NCI-H2227 (cell line): ENCODE measurements around the gene MPDU1.
A peak's percentile ranks its signal among the peaks of the same experiment; 100 is the strongest.
"Not testable (repeated sequence)": the region's sequence is repeated elsewhere in the genome, so short reads cannot be mapped to it uniquely, and the experiment has no call there.

Experiments used
- DNase-seq: peaks from one replicate; lab custom pipeline; 2025; ENCODE audit not compliant: unreplicated experiment; lab: John Stamatoyannopoulos, UW

MPDU1 gene

DNA sequence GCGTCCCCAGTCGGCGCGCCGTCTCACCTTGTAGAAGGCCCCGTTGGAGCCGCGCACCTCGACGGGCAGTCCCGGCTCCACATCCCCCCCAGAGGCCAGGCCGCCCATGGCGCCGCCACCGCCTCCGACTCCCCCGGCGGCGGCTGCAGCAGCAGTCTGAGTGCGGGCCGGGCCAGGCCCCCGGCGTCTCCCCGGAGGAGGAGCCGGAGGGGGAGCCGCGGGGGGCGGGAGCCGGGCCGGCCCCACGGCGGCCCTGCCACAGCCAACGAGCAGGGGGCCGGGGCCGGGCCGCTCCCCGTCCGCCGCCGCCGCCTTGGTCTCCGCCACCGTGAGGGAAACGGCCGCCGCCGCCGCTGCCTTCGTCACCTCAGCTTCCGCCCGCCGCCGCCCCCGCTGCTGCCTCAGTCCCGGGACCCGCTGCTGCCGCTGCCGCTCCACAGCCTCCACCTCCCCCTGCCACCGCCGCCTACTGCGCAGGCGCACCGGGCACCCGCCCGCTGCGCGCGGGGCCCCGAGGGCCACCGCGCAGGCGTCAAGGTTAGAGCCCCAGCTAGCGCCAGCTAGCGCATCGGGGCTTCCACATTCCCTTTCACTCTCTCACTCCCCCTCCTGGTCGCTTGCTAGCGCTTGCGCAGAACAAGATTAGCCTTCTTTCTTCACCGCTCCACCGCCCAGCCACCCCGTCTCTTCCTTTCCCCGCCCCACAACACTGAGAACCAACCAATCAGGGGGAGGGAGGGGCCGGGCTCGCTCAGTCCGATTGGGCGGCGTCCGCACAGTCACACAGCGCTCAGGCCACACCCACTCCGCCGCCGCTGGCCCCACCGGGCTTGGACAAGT, 31.0 kb downstream of the MPDU1 start, which contains the start of gene FXR2:
Gene FXR2, minus strand, starts transcription at position 473 of the 840 bp plus-strand sequence. Its CDS starts 365 bp downstream, at position 108.
- peak; percentile 98 for DNase-seq

DNA sequence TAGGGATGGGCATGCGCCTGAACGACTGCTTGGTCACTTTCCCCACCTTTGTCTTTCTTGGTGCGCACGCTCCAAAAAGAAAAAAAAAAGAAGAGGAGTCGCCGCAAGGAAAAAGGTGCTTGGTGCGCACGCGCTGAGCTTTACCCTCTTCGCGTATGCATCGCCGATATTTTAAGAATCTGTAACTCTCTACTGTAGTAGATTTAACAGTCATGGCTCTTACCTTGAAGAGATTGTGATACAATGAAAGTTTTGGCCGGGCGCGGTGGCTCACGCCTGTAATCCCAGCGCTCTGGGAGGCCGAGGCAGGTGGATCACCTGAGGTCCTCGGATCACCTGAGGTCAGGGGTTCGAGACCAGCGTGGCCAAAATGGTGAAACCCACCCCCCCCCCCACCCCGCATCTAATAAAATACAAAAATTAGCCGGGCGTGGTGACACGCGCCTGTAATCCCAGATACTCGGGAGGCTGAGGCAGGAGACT, 31.7 kb downstream of the MPDU1 start:
- DNase-seq, result no peak

DNA sequence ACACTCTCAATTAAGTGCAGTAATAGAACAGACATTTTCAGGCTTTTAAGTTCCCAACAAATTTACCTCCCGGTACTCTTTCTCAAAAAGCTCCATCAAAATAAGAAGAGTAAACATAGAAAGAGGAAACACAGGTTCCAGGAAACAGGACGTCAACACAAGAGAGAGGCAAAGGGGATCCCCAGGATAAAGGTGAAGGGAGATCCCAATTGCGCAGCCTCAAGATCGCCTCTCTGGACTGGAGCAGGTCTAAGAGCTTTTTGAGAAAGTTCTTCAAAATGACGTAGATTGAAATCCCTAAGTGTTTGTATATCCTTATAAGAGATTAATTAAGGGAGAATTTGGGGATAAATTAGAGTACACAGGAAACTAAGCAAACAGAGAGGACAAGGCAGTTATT, 35.0 kb downstream of the MPDU1 start:
- no peak for DNase-seq

DNA sequence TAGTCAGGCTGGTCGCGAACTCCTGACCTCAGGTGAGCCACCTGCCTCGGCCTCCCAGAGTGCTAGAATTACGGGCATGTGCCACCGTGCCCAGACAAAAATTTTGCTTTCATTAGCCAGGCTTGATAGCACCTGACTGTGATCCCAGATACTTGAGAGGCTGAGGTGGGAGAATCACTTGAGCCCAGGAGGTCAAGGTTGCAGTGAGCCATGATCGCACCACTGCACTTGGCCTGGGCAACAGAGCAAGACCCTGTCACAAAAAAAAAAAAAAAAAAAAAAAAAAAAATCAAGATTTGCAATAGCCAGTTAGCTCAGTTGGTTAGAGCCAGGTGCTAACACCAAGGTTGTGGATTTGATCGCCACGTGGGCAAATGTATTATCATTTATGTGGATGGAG, 37.2 kb downstream of the MPDU1 start:
- DNase-seq, result no peak

DNA sequence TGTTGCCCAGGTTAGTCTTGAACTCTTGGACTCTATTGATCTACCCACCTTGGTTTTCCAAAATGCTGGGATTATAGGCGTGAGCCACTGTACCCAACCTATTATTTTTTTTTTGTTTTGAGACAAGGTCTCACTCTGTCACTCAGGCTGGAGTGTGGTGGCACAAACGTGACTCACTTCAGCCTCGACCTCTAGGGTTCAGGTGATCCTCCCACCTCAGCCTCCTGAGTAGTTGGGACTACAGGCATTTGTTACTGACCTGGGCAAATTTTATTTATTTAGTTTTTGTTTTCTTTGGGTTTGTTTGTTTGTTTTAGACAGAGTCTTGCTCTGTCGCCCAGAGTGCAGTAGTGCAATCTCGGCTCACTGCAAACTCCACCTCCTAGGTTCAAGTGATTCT, 40.0 kb downstream of the MPDU1 start:
- no peak for DNase-seq

DNA sequence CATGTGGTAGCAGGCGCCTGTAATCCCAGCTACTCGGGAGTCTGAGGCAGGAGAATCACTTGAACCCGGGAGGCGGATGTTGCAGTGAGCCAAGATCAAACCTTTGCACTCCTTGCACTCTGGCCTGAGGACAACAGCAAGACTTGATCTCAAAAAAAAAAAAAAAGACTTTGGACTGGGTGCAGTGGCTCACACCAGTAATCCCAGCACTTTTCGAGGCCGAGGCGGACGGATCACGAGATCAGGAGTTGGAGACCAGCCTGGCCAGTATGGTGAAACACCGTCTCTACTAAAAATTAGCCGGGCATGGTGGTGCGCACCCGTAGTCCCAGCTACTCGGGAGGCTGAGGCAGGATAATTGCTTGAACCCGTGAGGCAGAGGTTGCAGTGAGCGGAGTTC, 42.1 kb downstream of the MPDU1 start:
- DNase-seq, result not testable (repeated sequence)

DNA sequence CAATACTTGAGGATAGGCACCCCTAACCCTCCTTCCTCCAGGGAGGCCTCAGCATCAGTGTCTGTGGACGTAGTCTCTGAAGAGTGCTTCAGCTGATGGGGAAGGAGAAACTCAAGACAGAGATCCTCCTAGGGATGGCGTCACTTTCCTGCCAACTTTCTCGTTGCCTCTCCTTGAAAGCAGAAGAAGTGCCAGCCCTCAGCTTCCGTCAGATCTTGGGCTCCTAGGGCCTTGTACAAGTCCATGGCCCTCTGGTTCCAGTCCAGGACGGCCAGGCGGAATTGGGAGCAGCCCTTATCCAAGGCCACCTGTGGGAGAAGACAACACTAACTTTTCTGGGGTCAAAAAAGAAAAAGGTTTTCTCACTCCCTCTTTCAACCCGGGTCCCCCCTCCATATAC, 42.7 kb downstream of the MPDU1 start:
- DNase-seq, result no peak

DNA sequence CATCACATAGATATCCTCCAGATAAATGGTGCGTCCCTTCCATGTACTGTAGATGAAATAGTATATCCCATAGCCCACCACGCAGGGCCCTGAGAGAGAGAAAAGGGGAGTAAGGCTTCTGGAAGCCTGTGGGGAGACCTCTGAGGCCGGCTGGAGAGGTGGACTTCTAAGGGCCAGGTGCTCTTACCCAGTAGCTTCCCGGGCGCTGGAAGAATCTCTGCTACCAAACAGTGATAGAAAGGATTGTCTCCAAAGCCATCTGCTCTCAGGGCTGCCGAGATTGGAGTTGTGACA, 43.3 kb downstream of the MPDU1 start:
- no peak for DNase-seq

DNA sequence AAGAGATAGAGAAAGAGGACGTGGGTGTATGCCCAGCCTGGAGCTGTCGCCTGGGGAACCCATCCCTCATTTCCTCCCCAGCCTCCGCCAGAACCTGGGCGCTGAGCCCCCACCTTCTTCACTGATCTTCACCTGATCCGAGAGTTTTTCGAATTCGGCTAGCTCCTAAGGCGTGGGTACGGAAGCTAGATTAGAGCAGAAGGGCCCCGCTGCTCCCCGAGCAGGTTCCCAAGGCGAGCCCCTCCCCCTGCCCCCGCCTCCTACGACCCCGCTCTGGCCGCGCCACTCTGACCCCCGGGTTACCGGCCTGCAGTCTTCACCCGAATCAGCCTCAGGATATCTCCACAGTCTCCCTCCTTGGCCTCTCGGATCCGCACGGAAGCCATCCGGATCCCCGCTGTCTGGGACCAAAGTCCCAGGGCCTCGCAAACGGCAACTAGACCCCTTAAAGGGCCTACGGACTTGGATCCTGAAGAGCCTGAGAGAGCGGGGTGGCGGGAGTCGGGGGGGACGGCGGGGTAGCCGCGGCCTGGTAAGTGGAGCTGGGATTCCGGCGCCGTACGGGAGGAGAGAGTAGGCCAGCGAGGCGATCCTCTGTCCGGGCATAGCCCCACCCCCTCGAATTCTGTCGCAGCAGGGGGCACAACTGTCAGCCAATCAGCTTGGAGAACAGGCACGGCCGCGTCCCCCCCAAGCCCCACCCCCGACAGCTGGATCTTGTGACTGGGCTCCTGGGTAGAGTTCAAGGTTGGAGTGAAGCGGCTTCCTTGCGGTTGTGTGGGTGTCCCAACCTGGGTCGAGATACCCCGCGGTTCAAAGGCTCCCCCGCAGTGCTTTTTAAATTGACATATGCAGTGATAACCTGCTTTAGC, 43.8 kb downstream of the MPDU1 start, which contains the start of gene SAT2:
Gene SAT2, minus strand, starts transcription at position 572 of the 872 bp plus-strand sequence. Its CDS starts 186 bp downstream, at position 386.
- DNase-seq, result peak; percentile 92

DNA sequence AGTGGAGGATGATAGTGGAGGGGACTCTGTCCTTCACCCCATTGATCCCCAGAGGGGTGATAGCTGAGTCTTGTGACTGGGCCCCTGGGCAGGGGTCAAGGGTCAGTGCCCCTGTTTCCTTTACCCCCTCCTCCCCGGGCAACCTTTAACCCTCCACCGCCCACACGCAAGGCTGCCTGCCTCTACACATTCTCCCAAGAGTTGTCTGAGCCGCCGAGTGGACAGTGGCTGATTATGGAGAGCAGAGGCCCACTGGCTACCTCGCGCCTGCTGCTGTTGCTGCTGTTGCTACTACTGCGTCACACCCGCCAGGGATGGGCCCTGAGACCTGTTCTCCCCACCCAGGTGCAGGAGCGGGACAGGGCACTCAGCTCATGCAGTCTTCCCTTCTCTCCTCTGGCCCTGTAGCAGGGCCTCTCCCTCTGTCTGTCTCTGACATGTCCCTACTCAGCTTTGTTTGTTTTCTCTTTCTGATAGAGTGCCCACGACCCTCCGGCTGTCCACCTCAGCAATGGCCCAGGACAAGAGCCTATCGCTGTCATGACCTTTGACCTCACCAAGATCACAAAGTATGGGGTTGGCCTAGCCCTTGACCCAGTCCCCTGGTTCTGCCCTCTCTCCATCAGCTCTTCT, 46.4 kb downstream of the MPDU1 start, which contains the start of gene SHBG:
Gene SHBG, plus strand, starts transcription at position 197 of the 633 bp plus-strand sequence. Its CDS starts 38 bp downstream, at position 235.
- DNase-seq, result no peak

DNA sequence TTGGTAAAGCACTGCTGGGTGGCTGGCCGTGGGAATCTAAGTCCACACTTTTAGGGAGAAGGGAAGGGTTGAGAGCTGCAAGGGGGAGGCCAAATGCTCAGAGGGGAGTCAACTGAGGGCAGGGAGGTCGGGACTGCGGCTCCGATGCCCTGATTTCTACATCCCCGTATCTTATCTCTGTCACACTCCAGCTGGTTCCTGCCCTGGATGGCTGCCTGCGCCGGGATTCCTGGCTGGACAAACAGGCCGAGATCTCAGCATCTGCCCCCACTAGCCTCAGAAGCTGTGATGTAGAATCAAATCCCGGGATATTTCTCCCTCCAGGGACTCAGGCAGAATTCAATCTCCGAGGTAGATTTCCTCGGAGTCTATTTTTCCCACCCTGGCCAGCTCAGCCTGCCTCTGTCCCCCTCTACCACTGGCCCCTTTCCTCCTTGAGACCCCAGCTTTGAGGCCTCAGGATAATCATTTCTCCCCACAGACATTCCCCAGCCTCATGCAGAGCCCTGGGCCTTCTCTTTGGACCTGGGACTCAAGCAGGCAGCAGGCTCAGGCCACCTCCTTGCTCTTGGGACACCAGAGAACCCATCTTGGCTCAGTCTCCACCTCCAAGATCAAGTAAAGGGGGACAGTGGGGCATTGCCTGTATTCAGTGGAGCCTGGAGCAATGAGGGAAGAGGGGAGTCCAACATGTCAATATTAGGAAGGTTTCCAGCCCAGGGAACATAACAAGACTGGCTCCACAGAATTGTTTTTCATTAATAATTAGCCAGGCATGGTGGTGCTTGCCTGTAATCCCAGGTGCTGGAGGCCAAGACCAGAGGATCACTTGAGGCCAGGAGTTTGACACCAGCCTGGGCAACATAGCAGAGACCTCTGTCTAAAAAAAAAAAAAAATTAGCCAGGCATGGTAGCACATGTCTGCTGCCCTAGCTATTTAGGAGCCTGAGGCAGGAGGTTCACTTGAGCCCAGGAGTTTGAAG, 48.0 kb downstream of the MPDU1 start:
- DNase-seq, result no peak

DNA sequence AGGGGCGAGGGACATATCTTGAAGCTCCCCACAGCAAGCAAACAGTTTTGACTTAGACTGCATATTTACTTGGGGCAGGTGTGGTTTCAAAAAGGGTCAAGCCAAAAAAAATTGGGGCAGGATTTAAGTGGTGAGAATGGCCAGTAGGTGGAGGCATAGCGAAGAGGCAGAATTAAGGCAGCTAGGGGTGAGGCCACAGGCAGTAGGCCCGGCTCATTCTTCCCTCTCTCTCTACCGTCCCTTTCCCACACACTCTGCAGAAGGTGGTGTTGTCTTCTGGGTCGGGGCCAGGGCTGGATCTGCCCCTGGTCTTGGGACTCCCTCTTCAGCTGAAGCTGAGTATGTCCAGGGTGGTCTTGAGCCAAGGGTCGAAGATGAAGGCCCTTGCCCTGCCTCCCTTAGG, 48.8 kb downstream of the MPDU1 start:
- no peak for DNase-seq

DNA sequence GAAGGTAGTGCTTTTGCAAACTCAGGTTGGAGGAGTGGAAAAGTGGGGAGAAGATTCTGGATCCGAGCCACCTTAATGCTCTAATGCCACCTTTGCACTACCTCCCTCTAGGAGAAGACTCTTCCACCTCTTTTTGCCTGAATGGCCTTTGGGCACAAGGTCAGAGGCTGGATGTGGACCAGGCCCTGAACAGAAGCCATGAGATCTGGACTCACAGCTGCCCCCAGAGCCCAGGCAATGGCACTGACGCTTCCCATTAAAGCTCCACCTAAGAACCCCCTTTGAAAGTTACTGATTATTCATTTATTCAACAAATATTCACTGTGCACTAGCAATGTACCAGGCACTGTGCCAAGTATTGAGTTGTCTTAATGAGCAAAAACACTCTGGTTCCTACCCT, 49.4 kb downstream of the MPDU1 start:
- no peak for DNase-seq

DNA sequence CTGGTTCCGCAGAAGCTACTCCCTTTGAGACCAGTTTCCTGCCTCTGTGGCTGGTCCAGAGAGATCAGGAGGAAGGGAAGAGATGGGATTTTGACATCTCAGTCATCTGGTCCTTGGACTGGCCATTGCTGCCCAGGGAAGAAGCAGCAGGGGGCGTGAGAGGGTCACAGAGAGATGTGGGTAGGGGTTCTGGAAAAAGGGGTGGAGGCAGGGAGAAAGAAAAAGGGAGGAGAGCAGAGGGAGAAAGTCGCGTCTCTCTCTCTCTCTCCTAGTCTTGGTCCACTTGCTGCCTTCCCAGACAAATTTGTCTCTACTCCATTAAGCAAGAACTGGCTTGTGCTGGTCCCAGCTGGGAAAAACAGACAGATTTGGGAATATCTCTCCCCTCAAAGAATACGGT, 50.7 kb downstream of the MPDU1 start:
- DNase-seq, result peak; percentile 39

DNA sequence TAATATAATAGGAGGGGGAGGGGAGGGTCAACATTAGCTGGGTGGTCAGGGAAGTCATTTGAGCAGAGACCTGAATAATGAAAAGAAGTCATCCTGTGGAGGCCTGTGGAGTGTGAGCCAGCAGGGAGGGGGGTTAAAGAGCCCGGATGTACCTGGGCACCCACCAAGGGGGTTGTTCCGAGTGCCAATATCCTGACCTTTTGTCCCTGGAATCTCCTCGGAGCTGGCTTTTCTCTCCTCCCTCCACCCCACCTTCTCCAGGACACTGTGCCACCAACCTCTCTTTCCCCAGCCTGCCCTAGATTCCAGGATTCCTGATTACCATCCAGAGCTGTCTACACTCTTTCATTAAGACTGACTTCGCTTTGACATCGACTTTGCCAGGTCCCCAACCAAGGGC, 52.5 kb downstream of the MPDU1 start:
- no peak for DNase-seq
